ENCODE results near the gene CLEC19A. TPM values are rescaled to one million over a fixed set of nuclear protein-coding genes. Genes with fewer than 3 reads are reported as not detected.
"Not testable (repeated sequence)": the region's sequence is repeated elsewhere in the genome, so short reads cannot be mapped to it uniquely, and the experiment has no call there.

CLEC19A gene
- total RNA-seq, 1 experiment from 2014 or later, result not detected

DNA sequence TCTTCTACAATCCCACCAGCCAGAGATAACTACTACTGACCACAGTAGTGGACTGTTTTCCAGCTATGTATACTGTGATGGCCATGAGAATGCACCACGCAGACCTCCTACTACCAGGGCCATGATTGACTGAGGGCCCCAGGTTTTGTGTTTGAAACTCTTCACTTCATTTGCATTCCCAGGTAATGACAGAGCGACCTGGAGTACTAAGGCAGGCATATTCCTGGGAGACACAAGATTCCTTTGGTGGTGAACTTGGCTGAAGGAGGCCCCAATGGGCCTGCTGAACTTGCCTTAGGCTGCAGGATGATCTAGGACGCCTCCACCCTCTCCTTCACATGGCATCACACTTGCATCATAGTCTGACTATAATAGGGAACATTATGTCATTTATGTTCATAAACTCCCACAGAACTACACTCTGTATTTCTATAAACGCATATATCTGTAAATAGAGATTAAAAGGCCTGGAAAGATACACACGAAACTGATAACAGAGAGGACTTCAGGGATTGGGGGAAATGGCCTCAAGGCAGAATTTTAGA is 30.4 kb downstream of the CLEC19A start:
- ChIA-PET CTCF (interaction anchor here (0.6 kb wide), 1 partner anchor 204 kb away, joined by 4 read pairs; no protein-coding TSS in a partner anchor), POLR2A (no interaction called here)
- intact Hi-C loops (cut with micrococcal nuclease), result no loop called here

DNA sequence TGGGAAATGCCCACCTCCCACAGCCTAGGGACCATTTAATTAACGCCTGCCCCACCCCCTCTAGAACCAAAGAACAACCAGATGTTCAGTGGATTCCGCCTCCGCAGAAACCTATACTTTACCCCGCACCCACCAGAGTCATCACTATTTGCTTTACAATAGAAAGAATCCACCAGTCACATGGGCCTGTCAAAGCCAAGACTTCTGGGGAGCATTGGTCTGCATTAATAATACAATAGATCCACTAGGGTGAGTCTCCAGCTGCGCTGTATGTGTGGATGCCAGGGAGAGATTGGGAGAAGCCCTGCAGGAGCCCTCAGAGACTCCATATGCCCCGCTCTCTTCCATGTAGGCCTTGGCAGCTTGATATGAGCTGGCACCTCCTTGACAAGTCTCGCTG is 31.3 kb downstream of the CLEC19A start:
- POLR2A ChIA-PET, result no interaction called here
- CTCF ChIA-PET, result no interaction called here
- intact Hi-C loops (cut with micrococcal nuclease), result no loop called here

More for the DNA sequence above, 30.4 kb downstream of the CLEC19A start:
- H3K4me3 Mint-ChIP-seq (ENCODE audit: unreplicated experiment), result no peak overlapping the region
- DNase-seq (ENCODE audit: unreplicated experiment), result no peak
- TF ChIP-seq, protein P1, sequence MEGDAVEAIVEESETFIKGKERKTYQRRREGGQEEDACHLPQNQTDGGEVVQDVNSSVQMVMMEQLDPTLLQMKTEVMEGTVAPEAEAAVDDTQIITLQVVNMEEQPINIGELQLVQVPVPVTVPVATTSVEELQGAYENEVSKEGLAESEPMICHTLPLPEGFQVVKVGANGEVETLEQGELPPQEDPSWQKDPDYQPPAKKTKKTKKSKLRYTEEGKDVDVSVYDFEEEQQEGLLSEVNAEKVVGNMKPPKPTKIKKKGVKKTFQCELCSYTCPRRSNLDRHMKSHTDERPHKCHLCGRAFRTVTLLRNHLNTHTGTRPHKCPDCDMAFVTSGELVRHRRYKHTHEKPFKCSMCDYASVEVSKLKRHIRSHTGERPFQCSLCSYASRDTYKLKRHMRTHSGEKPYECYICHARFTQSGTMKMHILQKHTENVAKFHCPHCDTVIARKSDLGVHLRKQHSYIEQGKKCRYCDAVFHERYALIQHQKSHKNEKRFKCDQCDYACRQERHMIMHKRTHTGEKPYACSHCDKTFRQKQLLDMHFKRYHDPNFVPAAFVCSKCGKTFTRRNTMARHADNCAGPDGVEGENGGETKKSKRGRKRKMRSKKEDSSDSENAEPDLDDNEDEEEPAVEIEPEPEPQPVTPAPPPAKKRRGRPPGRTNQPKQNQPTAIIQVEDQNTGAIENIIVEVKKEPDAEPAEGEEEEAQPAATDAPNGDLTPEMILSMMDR (IDR thresholded peaks at IDR 0.05; ENCODE audit: unreplicated experiment), result no peak
- no TSS peak for BruUV-seq (replicated peaks)
- H3K27me3 Mint-ChIP-seq (ENCODE audit: insufficient read depth, unreplicated experiment), result peaks cover 12% of the 10 kb centered on the region
- no peaks in the 10 kb centered on the region for H3K36me3 Mint-ChIP-seq (ENCODE audit: insufficient read depth, unreplicated experiment)
- no peaks in the 10 kb centered on the region for H3K4me1 Mint-ChIP-seq (ENCODE audit: insufficient read depth, unreplicated experiment)
- no peak overlapping the region for H3K27ac Mint-ChIP-seq (ENCODE audit: low read depth, unreplicated experiment)
- H3K9me3 Mint-ChIP-seq (ENCODE audit: unreplicated experiment), result no peaks in the 10 kb centered on the region

DNA sequence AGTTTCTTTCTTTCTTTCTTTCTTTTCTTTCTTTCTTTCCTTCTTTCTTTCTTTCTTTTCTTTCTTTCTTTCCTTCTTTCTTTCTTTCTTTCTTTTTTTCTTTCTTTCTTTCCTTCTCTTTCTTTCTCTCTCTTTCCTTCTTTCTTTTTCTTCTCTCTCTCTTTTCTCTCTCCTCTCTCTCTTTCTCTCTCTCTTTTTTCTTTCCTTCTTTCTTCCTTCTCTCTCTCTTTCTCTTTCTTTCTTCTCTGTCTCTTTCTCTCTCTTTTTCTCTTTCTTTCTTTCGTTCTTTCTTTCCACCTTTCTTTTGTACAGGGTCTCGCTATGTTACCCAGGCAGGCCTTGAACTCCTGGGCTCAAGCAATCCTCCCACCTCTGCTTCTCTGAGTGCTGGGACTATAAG is 35.7 kb downstream of the CLEC19A start:
- POLR2A ChIA-PET, result interaction anchor here (0.7 kb wide), 1 partner anchor 204 kb away, joined by 3 read pairs; no protein-coding TSS in a partner anchor
- BruUV-seq (replicated peaks); H3K27ac Mint-ChIP-seq (ENCODE audit: low read depth, unreplicated experiment); H3K27me3 Mint-ChIP-seq (ENCODE audit: insufficient read depth, unreplicated experiment); H3K36me3 Mint-ChIP-seq (ENCODE audit: insufficient read depth, unreplicated experiment); H3K4me1 Mint-ChIP-seq (ENCODE audit: insufficient read depth, unreplicated experiment); H3K4me3 Mint-ChIP-seq (ENCODE audit: unreplicated experiment); DNase-seq (ENCODE audit: unreplicated experiment); H3K9me3 Mint-ChIP-seq (ENCODE audit: unreplicated experiment); intact Hi-C loops (cut with micrococcal nuclease); CTCF ChIA-PET: not testable (repeated sequence)

More for the DNA sequence above, 31.3 kb downstream of the CLEC19A start:
- Mint-ChIP-seq H3K27me3 (ENCODE audit: insufficient read depth, unreplicated experiment) (peaks cover 12% of the 10 kb centered on the region), H3K27ac (ENCODE audit: low read depth, unreplicated experiment) (no peak overlapping the region), H3K36me3 (ENCODE audit: insufficient read depth, unreplicated experiment) (no peaks in the 10 kb centered on the region), H3K9me3 (ENCODE audit: unreplicated experiment) (no peaks in the 10 kb centered on the region), H3K4me3 (ENCODE audit: unreplicated experiment) (no peak overlapping the region), H3K4me1 (ENCODE audit: insufficient read depth, unreplicated experiment) (no peaks in the 10 kb centered on the region)
- TF ChIP-seq, protein P1 (IDR thresholded peaks at IDR 0.05; ENCODE audit: unreplicated experiment), result no peak
- no peak for DNase-seq (ENCODE audit: unreplicated experiment)
- BruUV-seq (replicated peaks), result no TSS peak

DNA sequence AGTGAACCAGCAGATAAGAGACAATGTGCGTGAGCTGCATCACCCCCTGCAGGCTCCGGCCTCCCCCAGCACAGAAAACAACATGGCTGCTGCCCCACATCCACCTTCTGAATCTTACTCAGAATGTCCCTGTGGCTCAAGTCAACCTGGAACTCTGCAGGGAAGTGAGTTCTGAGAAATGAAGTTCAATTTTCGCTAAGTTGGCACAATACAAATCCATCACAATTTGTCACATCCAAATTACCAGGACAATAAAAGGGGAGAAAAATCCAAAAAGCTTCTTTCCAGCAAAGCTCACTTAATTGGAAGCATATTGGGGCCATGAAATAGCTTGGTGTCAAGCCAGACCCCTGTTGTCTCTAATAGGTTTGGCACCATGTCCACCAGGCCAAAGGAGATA is 38.1 kb downstream of the CLEC19A start:
- intact Hi-C loops (cut with micrococcal nuclease), result no loop called here
- H3K4me3 Mint-ChIP-seq (ENCODE audit: unreplicated experiment), result no peak overlapping the region
- TF ChIP-seq, protein P1 (IDR thresholded peaks at IDR 0.05; ENCODE audit: unreplicated experiment), result no peak
- no peaks in the 10 kb centered on the region for H3K36me3 Mint-ChIP-seq (ENCODE audit: insufficient read depth, unreplicated experiment)
- H3K27ac Mint-ChIP-seq (ENCODE audit: low read depth, unreplicated experiment), result no peak overlapping the region
- no peaks in the 10 kb centered on the region for H3K27me3 Mint-ChIP-seq (ENCODE audit: insufficient read depth, unreplicated experiment)
- no peaks in the 10 kb centered on the region for H3K4me1 Mint-ChIP-seq (ENCODE audit: insufficient read depth, unreplicated experiment)
- DNase-seq (ENCODE audit: unreplicated experiment), result no peak
- no TSS peak for BruUV-seq (replicated peaks)
- no peaks in the 10 kb centered on the region for H3K9me3 Mint-ChIP-seq (ENCODE audit: unreplicated experiment)
- ChIA-PET POLR2A (interaction anchor here (0.6 to 0.8 kb wide), 2 partner anchors 93 to 136 kb away, joined by 3 read pairs; no protein-coding TSS in a partner anchor), CTCF (interaction anchor here (1.2 kb wide), 1 partner anchor 8 kb away, joined by 3 read pairs; no protein-coding TSS in a partner anchor)
